Measurements from ENCODE around the gene TMEM94. TPM values are rescaled to one million over a fixed set of nuclear protein-coding genes. Genes with fewer than 3 reads are reported as not detected.

TMEM94 gene
- total RNA-seq, 1 experiment from 2014 or later, result 61.4 TPM

GRCh38 chr17:75540923-75541503 lies 84.6 kb downstream of the TMEM94 start:
- no peak overlapping the region; a peak in 1 of 7 replicates for H3K27ac Mint-ChIP-seq

More at GRCh38 chr17:75540923-75541503, 84.6 kb downstream of the TMEM94 start:
- no peak overlapping the region for H2BK120ac ChIP-seq (ENCODE audit: low read depth, low read length, poor library complexity, severe bottlenecking)
- no peak overlapping the region for H3K56ac ChIP-seq (ENCODE audit: insufficient read length, low read depth, low read length)
- peaks cover 0 to 20% (median 0%) of the 10 kb centered on the region in 3 experiments; a peak in 3 of 7 replicates for H3K36me3 Mint-ChIP-seq (ENCODE audit: insufficient read depth in 1 of 3, low read depth in 3 of 3)
- no peak overlapping the region for H3K14ac ChIP-seq (ENCODE audit: insufficient read depth, low read length)
- no peak for DNase-seq
- peaks cover 20 to 21% of the 10 kb centered on the region in 2 experiments for H3K4me1 Mint-ChIP-seq
- no peak overlapping the region for H2BK20ac ChIP-seq (ENCODE audit: low read depth, low read length, poor library complexity, severe bottlenecking)
- H3K27me3 ChIP-seq (ENCODE audit: insufficient read depth, low read length), result no peaks in the 10 kb centered on the region
- H3K9me3 Mint-ChIP-seq, result no peaks in the 10 kb centered on the region
- H2AK5ac ChIP-seq (ENCODE audit: insufficient read length, low read length), result no peak overlapping the region
- H3K27ac ChIP-seq (ENCODE audit: insufficient read length, low read depth, low read length), result no peak overlapping the region
- H3K4me3 Mint-ChIP-seq, result no peak overlapping the region
- no peak overlapping the region for H4K5ac ChIP-seq (ENCODE audit: insufficient read length, low read depth, low read length)
- no CpG with 5 or more reads among the region's 4 CpGs for WGBS (ENCODE audit: extremely low coverage, insufficient read length, low lambda C conversion rate)
- no peak overlapping the region for H2AFZ ChIP-seq (ENCODE audit: low read length)
- no peak for TF ChIP-seq CTCF (conservative IDR thresholded peaks at IDR 0.05)
- no peaks in the 10 kb centered on the region for H3K4me1 ChIP-seq (ENCODE audit: insufficient read depth, low read length)
- H3K23ac ChIP-seq (ENCODE audit: insufficient read length, low read depth, low read length), result no peak overlapping the region
- H3K4me2 ChIP-seq (ENCODE audit: insufficient read depth, insufficient read length, low read length), result no peak overlapping the region
- no peak overlapping the region for H2BK15ac ChIP-seq (ENCODE audit: low read depth, low read length)
- H3K79me2 ChIP-seq (ENCODE audit: insufficient read depth, low read length), result no peaks in the 10 kb centered on the region
- no peaks in the 10 kb centered on the region for H3K23me2 ChIP-seq (ENCODE audit: insufficient read length, low read depth, low read length, poor library complexity, severe bottlenecking)
- H4K91ac ChIP-seq (ENCODE audit: insufficient read length, low read depth, low read length), result no peak overlapping the region
- H3K9me3 ChIP-seq (ENCODE audit: control insufficient read depth, low read depth, low read length), result no peaks in the 10 kb centered on the region
- no peak overlapping the region for H4K8ac ChIP-seq (replicated peaks; ENCODE audit: insufficient read length, low read depth, low read length)
- H3T11ph ChIP-seq (ENCODE audit: low read length), result no peak overlapping the region
- no peak overlapping the region for H2BK12ac ChIP-seq (ENCODE audit: insufficient read length, low read depth, low read length)
- H3K18ac ChIP-seq (ENCODE audit: insufficient read length, low read depth, low read length), result no peak overlapping the region
- H3K9ac ChIP-seq (ENCODE audit: extremely low read depth, insufficient read length, low read length), result no peak overlapping the region
- H3K27me3 Mint-ChIP-seq (ENCODE audit: low read depth), result no peaks in the 10 kb centered on the region
- no peaks in the 10 kb centered on the region for H4K20me1 ChIP-seq (ENCODE audit: control insufficient read depth, insufficient read depth, insufficient read length)
- no peak overlapping the region for H3K4ac ChIP-seq (ENCODE audit: low read depth, low read length)
- H2BK5ac ChIP-seq (ENCODE audit: insufficient read length, low read length), result no peak overlapping the region
- no peaks in the 10 kb centered on the region for H3K79me1 ChIP-seq (ENCODE audit: insufficient read depth, low read depth, low read length, poor library complexity, severe bottlenecking)
